ENCODE measurements around the gene GFAP.

GFAP gene

DNA sequence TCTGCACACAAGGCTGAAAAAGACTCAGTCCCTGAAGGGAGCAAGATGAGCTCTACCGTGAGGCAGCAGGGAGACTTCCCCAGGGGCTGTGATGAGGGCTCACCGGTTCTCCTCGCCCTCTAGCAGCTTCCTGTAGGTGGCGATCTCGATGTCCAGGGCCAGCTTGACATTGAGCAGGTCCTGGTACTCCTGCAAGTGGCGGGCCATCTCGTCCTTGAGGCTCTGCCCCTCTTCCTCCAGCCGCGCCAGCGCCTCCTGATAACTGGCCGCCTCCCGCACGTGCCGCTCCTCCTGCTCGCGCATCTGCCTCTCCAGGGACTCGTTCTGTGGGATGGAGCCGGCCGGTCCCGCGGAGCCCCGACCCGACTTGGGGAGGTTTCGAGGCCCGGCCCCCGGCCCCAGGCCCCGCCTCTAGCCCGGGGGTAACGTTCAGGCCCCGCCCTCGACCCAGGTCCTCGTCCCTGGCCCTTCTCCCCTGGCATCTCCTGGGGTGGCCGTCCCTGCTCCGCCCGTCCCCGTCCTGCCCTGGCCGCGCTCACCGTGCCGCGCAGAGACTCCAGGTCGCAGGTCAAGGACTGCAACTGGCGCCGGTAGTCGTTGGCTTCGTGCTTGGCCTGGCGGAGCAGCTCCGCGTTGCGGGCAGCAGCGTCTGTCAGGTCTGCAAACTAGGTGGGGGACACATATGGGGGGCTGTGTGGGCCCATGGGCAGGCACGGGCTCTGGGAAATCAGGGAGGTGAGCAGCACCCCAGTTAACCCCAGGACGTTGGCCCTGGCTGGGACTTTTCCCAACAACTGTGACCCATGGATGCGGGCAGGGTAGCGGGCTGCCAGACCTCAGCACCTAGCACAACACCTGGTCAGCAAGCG, 3.9 kb downstream of the GFAP start:
- ChIA-PET CTCF (interaction anchor here (0.7 kb wide), 1 partner anchor 19 kb away, joined by 3 read pairs; no protein-coding TSS in a partner anchor), POLR2A (ENCODE audit: low non-redundant PET) (no interaction called here)
- TF ChIP-seq, protein P1, sequence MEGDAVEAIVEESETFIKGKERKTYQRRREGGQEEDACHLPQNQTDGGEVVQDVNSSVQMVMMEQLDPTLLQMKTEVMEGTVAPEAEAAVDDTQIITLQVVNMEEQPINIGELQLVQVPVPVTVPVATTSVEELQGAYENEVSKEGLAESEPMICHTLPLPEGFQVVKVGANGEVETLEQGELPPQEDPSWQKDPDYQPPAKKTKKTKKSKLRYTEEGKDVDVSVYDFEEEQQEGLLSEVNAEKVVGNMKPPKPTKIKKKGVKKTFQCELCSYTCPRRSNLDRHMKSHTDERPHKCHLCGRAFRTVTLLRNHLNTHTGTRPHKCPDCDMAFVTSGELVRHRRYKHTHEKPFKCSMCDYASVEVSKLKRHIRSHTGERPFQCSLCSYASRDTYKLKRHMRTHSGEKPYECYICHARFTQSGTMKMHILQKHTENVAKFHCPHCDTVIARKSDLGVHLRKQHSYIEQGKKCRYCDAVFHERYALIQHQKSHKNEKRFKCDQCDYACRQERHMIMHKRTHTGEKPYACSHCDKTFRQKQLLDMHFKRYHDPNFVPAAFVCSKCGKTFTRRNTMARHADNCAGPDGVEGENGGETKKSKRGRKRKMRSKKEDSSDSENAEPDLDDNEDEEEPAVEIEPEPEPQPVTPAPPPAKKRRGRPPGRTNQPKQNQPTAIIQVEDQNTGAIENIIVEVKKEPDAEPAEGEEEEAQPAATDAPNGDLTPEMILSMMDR (conservative IDR thresholded peaks at IDR 0.05; ENCODE audit: low read depth): no peak
- no peak for DNase-seq (ENCODE audit: low spot score)
- H3K27ac ChIP-seq: peak overlapping the region; percentile 83

DNA sequence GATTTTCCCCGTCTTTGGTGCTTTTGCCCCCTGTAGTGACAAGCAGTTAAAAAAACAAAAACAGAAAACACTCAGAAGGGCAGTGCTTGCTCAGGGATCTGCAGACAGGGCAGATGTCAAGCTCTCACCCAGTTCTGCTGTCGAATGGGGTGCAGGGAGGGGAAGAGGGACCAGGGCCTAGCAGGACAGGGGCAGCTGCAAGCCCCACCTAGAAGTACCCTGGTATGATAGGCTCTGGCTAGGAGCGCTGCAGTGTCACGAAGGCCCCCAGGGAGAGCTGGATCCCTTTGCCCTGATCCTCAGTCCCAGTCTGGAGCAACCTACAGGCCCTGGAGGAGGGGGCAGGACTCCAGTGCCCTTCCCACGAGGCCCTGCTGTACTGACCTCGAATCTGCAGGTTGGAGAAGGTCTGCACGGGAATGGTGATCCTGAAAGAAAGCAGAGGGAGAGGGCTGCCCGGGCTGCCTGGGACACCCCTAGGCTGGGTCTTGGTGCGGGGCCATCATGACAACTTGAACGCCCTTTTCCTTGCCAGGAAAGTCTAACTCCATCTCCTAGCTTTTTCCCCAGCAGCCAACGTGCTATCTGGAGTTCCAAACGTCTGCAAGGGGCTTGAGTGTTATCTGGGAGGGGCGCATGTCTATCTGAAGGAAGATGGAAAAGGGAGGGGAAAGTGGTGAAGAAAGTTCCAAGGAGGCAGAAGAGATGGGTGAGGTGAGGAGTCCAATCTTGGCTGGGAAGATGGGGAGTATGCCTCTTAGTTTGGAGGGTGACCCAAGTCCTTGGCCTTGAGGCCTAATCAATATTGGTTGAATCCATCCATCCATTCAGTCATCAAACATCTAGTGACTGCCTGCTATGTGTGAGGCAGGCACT, 4.8 kb downstream of the GFAP start:
- POLR2A ChIA-PET (ENCODE audit: low non-redundant PET): interaction anchor here (0.6 to 0.7 kb wide), 2 partner anchors 8 to 12 kb away, joined by 3 to 4 read pairs; no protein-coding TSS in a partner anchor
- TF ChIP-seq, protein P1 (conservative IDR thresholded peaks at IDR 0.05; ENCODE audit: low read depth): no peak
- peak overlapping the region; percentile 83 for H3K27ac ChIP-seq
- CTCF ChIA-PET: interaction anchor here (0.7 to 0.9 kb wide), 5 partner anchors 10 to 188 kb away, joined by 3 to 6 read pairs (median 3); no protein-coding TSS in a partner anchor
- DNase-seq (ENCODE audit: low spot score): no peak

DNA sequence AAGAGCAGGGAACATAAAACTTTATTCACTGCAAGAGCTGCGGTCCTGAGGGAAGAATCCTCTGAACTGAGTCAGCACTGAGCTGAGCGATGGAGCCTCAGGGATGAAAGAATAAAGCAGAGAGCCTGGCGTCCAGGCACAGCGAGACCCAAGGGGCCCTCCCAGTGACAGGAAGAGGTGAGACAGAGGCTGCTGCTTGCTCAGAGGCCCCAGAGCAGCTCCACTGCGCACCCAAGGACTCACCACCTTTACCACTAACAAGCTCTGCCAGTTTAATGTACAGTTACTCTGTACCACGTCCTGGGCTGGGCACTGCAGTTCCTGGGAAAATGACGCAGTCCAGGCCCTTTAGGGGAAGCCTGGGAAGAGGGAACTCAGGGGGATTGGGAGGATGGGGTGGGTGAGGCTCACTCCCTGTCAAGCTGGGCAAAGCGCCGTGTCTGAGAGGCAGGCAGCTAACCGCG, 5.6 kb downstream of the GFAP start:
- ChIA-PET CTCF (interaction anchor here (0.5 to 0.9 kb wide), 4 partner anchors 10 to 189 kb away, joined by 3 to 6 read pairs (median 4); no protein-coding TSS in a partner anchor), POLR2A (ENCODE audit: low non-redundant PET) (interaction anchor here (0.6 to 0.7 kb wide), 3 partner anchors 7 to 29 kb away, joined by 3 to 6 read pairs (median 4); no protein-coding TSS in a partner anchor)
- TF ChIP-seq, protein P1 (conservative IDR thresholded peaks at IDR 0.05; ENCODE audit: low read depth): no peak
- peak; percentile 68 for DNase-seq (ENCODE audit: low spot score)
- peak overlapping the region; percentile 83 for H3K27ac ChIP-seq

DNA sequence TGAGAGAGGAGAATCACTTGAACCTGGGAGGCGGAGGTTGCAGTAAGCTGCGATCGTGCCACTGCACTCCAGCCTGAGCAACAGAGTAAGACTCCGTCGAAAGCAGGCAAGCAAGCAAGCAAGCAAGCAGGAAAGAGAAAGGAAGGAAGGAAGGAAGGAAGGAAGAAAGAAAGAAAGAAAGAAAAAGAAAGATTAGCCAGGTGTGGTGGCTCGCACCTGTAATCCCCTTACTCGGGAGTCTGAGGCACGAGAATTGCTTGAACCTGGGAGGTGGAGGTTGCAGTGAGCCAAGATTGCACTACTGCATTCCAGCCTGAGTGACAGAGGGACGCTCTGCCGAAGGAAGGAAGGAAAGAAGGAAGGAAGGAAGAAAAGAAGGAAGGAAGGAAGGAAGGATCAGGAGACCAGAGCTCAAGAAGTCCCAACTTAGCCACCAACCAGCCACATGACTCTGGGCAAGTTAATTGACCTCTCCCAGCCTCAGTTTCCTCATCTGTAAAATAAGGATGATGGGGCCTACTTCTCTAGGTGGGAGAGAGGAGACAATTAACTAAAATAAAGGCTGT, 6.5 kb downstream of the GFAP start:
- H3K27ac ChIP-seq: peak overlapping the region; percentile 80
- no peak for DNase-seq (ENCODE audit: low spot score)
- ChIA-PET POLR2A (ENCODE audit: low non-redundant PET) (no interaction called here), CTCF (no interaction called here)
- TF ChIP-seq, protein P1 (conservative IDR thresholded peaks at IDR 0.05; ENCODE audit: low read depth): no peak

DNA sequence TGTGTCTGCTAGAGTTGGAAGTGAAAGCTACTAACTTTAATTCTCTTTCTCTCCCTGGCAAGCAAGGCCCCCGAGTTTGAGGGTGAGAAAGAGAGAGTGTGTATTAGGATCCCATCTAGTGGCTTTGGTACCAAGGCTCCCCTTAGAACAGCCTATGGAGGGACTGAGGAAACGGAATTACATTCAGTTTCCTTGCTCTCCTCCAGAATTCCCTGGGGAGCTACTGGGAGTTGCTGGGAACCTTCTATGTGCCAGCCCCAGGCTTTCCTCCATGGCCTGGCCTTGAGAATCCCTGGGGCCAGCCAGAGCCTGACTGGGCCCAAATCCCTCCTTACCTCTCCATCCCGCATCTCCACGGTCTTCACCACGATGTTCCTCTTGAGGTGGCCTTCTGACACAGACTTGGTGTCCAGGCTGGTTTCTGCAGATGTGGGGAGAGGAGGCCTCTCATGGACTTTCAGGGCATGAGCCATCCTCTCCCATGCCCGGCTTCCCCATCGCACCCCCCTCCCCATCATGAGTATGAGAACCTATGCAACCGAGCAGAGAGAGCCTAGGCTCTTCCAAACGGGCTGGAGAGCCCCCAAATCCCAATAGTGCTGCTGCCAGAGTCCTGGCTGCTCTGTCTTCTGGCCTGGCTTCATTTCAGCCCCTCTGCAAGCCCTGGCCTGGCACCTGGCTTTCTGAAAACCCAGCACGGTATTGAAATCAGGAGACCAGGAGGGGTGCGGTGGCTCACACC, 7.4 kb downstream of the GFAP start:
- TF ChIP-seq, protein P1 (conservative IDR thresholded peaks at IDR 0.05; ENCODE audit: low read depth): no peak
- H3K27ac ChIP-seq: peak overlapping the region; percentile 80
- POLR2A ChIA-PET (ENCODE audit: low non-redundant PET): no interaction called here

More for the DNA sequence above, 7.4 kb downstream of the GFAP start:
- DNase-seq (ENCODE audit: low spot score): no peak
- CTCF ChIA-PET: no interaction called here
